GM19452 (cell line): Measurements from ENCODE around the gene G3BP1.
"Not testable (repeated sequence)": the region's sequence is repeated elsewhere in the genome, so short reads cannot be mapped to it uniquely, and the experiment has no call there.

Experiments used
- ATAC-seq: cut with Tn5 transposase; IDR thresholded peaks from one replicate; pipeline ENCODE4 v1.9.1; 2021; ENCODE audit not compliant: unreplicated experiment

The G3BP1 gene

GRCh38 chr5:151771259-151772028 lies at the start of gene G3BP1:
Gene G3BP1 (plus strand): TSS chr5:151771954. CDS start chr5:151786621, 14,667 bp downstream.
- peak; percentile 79 for ATAC-seq

DNA sequence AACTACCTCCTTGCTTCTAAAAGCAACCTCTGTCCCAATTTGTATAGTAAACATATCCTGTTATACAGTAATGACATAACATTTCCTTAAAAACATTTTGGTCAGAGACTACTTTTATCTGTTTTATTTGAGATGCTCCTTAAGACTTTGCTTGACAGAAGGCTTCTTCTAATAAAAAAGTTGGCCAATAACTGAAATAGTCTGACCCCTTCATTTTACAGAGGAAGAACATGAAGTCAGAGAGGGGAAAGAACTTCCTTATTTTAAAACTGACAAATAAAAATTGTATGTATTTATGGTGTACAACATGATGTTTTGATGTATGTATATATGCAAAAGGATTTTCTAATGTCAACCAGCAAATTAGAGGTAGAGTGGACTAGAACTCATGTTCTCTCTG lies 49.2 kb upstream of the G3BP1 start:
- ATAC-seq = no peak

- no peak for ATAC-seq
These were observed 47.4 kb upstream of the G3BP1 start for GRCh38 chr5:151724360-151724759.

- ATAC-seq = not testable (repeated sequence)
These were observed 42.2 kb upstream of the G3BP1 start for GRCh38 chr5:151729597-151729996.

GRCh38 chr5:151730381-151730780 lies 41.4 kb upstream of the G3BP1 start:
- no peak for ATAC-seq

DNA sequence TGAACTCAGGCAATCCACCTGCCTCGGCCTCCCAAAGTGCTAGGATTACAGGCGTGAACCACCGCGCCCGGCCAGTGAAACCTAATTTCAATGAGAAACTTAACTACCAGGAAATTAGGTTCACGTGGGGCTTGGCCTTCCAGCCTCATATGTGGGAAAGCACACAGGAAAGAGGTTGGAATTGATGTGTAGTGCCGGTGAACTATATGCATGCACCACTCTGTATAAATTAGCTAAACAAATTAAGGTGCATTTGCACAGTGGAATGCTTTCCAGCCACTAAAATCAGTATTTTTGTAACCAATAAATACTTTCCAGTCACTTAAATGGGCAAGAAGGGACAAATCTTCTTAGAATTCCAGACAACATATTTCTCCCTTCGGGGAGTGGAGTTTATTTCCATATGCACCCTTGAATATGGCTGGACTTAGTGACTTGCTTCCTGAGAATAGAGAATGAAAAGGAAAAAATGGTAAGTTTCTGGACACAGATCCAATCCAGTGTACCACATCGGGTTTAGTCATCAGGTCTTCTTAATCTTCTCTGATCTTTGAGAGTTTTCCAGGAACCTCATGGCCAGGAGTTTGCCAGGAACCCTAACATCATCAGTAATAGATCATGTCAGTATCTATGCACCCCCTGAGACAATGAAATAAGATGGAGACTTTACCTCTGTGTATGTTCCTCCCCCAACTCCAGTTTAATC lies 38.2 kb upstream of the G3BP1 start:
- no peak for ATAC-seq

- no peak for ATAC-seq
These were observed 37.7 kb upstream of the G3BP1 start for GRCh38 chr5:151734064-151734408.

GRCh38 chr5:151735646-151736045 lies 36.1 kb upstream of the G3BP1 start:
- no peak for ATAC-seq

- ATAC-seq = no peak
These were observed 34.3 kb upstream of the G3BP1 start for GRCh38 chr5:151737431-151737830.

DNA sequence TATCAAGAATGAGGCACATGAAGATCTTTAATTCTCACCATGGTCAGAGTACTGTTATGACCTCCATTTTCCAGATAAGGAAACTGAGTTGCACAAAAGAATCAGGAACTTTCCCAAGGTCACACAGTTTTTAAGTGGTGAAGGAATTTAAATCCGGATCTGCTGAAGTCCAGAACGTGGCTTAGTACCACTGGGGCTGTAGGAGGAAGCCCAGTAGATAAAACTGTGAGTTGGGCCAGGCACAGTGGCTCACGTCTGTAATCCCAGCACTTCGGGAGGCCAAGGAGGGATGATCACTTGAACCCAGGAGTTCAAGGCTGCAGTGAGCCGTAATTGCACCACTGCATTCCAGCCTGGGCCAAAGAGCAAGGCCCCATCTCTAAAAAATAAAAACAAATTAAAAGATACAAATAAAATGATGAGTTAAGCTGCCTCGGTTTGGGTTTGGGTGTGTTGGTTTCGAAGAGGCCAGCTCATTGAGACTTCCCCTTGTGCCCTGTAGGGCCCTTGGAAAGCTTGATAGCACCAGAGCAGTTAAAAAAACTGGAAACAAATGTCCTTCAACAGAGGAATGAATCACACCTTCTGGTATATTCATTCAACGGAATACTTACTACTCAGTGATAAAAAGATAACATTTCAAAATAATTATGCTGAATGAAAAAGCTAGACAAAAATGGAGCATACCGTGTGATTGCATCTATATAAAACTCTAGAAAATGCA lies 33.5 kb upstream of the G3BP1 start:
- ATAC-seq = no peak

- no peak for ATAC-seq
These were observed 32.4 kb upstream of the G3BP1 start for GRCh38 chr5:151739395-151739794.

DNA sequence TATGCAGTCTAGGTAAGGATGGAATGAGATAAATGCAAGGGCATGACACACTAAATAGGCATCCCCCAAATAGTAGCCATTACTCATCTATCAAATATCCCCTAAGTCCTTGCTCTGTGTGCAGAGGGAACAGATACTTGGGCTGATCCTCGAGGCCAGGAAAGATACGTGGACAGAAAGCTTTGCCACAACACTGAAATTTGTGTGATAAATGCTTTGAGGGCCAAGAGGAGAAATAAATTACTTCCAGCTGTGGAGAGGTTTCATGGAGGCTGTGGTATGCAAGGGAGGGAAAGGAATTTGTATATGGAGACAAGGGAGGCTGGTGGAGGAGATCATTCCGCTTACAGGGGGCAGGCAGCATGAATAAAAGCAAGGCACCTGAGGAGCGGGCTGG lies 31.8 kb upstream of the G3BP1 start:
- no peak for ATAC-seq

- peak; percentile 51 for ATAC-seq
These were observed 31.3 kb upstream of the G3BP1 start for GRCh38 chr5:151740336-151740942.

DNA sequence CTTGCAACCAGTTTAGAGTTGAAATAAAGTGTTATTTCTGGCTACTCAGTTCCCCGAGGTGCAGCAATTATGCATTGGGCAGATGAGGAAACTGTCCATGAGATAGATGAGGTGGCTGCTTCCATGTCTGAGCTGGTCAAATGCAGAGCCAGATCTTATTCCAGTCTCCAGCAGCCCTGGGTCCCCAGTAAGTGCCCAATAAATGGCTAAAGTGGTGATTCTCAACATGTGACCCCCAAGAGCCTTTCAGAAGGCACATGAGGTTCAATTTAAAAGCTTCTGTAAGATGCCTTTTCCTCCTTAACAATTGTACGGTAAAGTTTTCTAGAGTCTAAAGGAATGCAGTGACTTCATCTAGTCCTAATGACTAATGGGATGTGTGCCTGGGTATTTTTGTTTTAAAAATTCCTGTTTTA lies 30.8 kb upstream of the G3BP1 start:
- ATAC-seq = peak; percentile 4

- ATAC-seq = no peak
These were observed 29.9 kb upstream of the G3BP1 start for GRCh38 chr5:151741678-151742423.

DNA sequence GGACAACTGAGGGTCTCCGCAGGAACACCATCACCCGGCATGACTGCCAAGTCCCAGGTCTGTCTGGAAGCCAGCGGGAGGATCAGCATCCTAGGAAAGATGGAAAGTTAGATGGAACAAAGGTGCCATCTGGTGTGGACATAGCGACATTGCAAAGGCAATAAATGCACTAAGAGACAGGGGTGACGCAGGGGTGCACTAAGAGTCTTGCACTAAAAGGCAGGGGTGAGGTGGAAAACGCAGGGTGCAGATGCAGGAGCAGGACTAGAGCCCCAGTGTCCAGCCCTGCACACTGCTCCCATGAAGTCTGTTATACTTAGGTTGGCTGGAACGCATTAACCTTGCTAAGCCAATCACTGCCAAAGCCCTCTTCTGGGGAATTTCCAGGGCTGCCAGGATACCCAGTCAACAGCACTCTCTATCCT lies 28.9 kb upstream of the G3BP1 start:
- ATAC-seq = no peak

DNA sequence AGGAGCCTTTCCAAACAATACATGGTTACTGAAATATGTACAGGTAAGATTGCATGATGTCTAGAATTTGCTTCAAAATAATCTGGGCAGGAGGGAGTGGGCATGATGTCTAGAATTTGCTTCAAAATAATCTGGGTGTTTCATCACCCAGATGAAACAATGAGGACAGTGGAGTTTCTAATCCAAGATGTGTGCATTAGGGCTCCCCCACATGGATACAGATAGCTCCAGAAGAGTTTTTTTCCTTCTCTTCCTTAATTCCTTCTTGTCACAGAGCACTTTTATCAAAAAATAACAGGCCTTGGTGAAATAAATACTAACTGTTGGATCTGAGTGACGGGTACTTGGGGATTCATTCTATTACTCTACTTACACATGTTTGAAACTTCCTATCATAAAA lies 28.2 kb upstream of the G3BP1 start:
- no peak for ATAC-seq

- ATAC-seq = peak; percentile 51
These were observed 26.6 kb upstream of the G3BP1 start for GRCh38 chr5:151745071-151745705.

DNA sequence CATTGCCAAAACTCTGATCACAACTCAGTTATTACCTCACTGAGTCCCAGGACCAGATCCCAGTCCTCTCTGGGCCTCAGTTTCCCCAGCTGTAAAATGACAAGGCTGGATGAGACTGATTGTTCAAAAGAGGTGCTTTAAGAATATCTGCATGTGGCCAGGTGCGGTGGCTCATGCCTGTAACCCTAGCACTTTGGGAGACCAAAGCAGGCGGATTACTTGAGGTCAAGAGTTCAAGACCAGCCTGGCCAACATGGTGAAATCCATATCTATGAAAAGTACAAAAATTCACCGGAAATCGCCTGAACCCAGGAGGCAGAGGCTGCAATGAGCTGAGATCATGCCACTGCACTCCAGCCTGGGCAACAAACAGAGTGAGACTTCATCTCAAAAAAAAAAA lies 21.6 kb upstream of the G3BP1 start:
- ATAC-seq = no peak

GRCh38 chr5:151751091-151751490 lies 20.7 kb upstream of the G3BP1 start:
- no peak for ATAC-seq
